NCI-H2107 treated with DMSO at 0.1 percent for 48 hours (cell line): ENCODE data around the gene TTLL12.
"Not testable (repeated sequence)": the region's sequence is repeated elsewhere in the genome, so short reads cannot be mapped to it uniquely, and the experiment has no call there.

Source experiments
- DNase-seq: peaks from one replicate; lab custom pipeline; 2025; ENCODE audit not compliant: unreplicated experiment; lab: John Stamatoyannopoulos, UW

The TTLL12 gene

DNA sequence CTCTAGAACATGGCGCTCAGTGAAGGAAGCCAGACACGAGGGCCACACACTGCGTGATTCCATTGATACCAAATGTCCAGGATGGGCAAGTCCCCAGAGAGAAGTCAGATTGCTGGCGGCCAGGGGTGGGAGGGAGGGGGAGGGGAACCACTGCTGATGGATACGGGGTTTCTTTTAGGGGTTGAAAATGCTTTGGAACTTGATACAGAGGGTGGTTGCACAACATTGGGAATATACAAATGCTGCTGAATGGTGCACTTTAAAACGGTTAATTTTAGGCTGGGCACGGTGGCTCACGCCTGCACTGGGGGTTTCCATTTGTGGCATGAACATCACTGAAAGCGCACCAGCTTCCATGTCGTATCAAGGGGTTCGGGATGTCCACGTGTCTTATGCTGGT lies 30.5 kb downstream of the TTLL12 start:
- DNase-seq, result no peak

DNA sequence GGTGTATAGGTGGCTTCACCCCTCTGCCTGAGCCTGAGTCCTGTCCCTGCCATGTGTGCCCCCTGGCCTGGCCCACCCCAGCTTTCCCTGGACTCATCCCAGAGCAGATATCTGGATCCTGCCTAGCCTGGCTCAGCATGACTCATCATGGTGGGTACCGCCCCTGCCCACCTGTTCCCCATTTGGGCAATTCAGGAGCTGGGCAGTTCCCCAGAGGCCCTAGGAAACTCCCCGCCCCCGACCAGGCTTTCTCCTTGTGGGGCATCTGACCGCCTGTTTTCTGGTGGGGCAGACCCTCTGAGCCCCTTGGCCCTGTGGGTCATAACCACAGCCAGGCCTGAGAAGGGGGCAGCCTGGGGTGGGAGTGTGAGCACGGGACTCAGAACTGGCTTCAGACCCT lies 31.1 kb downstream of the TTLL12 start:
- no peak for DNase-seq

DNA sequence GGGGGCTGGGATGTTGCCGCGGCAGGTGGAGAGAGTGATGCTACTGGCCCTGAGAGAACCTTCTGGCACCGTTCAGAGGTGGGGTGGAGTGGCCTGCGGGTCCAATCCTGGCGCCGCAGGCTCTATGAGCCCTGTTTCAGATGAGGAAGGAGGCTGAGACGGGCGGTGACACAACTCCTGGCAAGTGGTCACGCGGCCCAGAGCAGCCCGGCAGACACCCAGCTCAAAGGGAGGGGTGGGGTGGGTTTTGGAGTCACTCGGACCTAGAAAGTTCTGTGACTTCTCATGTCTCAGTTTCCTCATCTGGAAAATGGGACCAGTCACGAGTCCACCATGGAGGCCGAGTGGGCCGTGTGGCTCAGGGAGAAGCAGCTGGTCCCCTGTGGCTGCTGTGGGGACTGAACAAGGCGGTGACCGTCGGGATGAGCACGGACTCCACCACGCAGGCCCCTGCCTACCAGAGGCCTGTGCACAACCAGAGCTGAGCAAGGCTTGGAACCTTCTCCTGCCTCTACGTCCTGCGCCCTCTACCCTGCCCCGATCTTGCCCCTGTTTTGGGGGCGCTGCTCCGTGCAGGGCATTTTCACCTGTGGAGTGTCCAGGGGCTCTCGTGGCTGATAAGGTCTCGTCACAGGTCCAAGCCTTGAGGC lies 31.9 kb downstream of the TTLL12 start:
- no peak for DNase-seq

DNA sequence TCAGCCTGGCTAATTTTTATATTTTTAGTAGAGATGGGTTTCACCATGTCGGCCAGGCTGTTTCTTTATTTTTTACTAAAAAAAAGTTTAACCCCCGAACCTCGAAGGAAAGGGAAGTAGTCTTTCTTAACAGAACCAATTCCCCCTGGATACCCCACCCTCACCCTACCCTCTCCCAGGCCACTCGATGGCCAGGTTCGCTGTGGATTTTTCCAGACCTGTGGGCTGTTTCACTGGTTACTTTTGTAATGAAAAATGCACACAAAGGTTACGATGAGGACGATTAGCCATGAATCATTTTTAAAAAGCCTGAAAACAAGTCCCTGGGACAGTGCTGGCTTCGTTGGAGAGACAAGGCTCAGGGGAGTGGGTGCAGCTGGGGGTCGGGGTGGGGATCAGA lies 33.0 kb downstream of the TTLL12 start:
- DNase-seq, result no peak

DNA sequence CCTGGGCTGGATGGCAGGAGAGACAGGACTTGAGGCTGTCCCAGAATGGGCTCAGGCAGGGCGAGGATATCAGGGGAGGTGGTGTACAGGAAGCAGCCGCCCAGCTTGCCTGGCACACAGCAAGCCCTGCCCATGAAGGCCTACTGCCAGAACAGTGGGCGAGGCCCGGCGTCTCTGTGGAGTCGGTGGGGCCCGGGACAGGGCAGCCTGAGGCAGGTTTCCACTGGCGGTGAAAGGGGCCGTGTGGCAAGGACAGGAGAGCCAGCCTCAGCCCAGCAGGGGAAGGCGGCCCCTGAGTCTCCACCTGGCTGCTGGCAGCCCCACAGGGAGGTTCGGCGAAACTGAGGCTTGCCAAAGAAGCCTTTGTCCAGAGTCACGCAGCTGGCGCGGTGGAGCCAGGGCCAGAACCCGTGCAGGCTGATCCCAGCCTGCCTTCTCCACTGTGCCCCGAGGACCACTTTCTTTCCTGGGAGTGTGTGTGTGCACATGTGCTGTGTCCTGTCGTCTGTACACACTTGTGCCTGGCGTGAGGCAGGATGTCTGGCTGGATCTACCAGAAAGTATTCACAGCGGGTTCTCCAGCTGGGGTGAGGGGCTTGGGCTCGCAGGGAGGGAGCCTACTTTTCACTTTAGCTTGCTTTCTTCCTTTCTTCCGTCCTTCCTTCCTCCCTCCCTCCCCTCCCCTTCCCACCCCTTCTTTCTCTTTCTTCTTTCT lies 34.4 kb downstream of the TTLL12 start:
- no peak for DNase-seq

DNA sequence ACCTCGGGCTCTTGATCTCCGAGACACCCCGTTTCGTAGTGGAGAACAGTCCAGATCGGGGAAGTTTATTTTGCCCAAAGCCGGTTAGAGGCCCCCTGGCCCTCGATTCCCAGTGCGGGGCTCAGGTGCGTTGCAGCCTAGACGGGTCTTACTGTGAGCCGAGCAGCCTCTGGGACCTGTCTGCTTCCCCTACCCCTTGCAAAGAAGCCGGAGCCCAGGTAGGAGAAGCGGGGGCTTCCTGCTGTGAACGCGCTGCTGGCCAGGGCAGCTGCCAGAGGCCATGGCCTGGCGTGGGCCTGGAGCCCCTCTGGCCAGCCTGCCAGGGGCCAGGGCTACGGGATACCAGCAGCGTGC lies 35.0 kb downstream of the TTLL12 start:
- DNase-seq, result no peak

DNA sequence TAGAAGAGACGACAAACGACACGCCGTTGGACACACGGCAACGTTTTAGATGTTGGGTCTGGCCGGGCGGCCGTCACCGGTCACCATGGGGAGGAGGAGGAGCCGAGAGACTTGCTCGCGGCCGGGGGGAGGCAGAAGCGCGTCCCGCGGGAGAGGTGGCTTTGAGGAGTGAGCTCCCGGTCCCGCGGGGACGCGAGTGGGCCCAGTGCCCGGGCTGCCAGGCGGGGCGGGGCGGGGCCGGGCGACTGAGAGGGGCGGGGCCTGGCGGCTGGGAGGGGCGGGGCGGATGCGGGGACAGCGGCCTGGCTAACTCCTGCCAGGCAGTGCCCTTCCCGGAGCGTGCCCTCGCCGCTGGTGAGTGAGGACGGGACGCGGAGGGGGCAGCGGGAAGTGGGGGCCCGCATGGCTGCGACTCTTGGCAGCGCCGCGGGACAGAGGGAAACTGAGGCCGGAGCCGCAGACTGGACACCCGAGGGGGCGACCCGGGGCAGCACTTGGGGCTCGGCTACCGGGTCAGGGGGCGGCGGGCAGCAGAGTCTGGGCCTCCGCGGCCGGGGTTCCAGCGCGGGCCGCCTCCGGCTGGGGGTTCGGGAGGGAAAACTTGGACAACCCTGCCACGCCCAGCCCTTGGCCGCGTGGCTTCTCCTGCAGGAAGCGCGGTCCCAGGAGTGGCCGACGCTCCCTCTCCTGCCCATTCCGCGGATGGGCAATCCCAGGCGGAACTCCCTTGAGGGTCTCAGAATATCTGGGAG lies 35.5 kb downstream of the TTLL12 start, which contains the start of gene TSPO:
TSPO (plus strand) TSS at position 309 of the 752 bp plus-strand sequence. CDS start 7,680 bp downstream, outside the sequence.
- no peak for DNase-seq

DNA sequence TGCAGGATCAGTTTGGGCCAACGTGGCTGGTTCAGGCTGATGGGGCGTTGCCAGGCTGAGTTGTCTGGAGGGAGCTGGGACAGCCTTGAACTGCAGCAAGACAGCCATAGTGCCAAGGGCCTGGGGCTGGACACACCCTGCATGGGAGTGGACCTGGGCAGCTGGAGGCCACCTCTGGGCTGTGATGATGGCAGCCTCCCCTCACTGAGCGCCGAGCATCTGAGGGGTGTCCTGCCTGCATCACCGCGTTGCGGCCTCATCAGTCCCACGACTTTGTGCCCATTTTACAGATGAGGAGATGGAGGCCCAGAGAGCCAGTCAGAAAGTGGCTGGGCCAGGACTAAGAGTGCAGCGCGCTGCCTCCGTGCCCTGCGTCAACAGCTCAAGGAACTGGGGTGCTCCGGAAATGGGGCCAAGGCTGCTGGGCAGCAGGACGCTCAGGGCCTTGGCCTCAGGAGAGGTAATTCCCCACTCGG lies 36.2 kb downstream of the TTLL12 start:
- DNase-seq, result no peak

DNA sequence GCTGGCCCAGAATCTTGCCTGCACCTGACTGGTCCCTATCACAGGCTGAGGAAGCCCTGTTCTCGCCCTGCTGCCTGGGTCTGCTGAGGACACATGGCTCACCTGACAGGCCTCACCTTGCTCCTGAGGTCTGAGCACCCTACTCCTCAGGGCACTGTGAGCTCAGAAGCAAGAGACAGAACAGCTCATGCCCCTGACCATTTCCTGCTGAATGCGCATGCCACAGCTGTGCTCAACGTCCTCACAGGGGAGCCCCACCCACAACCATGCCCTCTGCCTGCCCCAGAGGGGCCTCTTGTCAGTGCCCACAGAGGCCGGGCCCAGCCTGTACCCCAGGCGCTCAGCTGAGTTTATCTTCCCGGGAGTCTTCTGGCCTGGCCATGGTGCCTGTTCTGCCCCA lies 38.4 kb downstream of the TTLL12 start:
- no peak for DNase-seq

DNA sequence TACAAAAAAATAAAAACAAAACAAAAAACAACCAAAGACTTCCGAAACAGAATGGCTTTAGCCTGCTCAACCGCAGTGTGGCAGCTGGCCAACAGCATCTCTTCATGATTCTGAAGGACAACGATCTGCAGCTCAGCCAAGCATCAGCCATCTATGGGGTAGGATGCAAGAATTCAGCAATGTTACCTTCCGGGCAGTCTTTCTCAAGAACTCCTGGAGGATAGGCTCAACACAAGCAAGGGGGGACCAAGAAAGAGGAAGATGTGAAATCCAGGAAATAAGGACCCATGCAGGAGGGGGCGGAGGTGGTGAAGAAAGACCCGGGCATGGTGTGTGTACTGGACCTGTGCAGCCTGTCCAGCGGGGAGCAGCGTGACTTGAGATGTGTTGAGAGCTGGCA lies 39.1 kb downstream of the TTLL12 start:
- no peak for DNase-seq

DNA sequence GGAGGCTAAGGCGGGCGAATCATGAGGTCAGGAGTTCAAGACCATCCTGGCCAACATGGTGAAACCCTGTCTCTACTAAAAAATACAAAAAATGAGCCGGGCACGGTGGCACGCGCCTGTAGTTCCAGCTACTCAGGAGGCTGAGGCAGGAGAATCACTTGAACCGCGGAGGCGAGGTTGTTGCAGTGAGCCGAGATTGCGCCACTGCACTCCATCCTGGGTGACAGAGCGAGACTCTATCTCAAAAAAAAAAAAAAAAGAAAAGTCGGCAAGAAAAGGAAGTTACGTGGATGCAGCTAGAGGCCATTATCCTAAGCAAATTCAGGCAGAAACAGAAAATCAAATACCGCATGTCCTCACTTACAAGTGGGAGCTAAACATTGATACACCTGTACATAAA lies 40.6 kb downstream of the TTLL12 start:
- DNase-seq, result not testable (repeated sequence)

DNA sequence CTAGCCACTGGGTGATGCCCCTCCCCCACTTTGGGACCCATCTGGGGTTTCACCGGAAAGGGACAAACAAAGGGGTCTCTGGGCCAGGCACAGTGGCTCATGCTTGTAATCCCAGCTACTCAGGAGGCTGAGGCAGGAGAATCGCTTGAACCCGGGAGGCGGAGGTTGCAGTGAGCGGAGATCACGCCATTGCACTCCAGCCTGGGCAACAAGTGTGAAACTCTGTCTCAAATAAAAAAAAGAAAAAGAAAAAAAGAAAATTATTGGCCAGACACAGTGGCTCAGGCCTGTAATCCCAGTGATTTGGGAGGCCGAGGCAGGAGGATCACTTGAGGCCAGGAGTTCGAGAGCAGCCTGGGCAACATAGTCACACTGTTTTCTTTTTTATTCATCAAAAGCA lies 41.6 kb downstream of the TTLL12 start:
- not testable (repeated sequence) for DNase-seq

DNA sequence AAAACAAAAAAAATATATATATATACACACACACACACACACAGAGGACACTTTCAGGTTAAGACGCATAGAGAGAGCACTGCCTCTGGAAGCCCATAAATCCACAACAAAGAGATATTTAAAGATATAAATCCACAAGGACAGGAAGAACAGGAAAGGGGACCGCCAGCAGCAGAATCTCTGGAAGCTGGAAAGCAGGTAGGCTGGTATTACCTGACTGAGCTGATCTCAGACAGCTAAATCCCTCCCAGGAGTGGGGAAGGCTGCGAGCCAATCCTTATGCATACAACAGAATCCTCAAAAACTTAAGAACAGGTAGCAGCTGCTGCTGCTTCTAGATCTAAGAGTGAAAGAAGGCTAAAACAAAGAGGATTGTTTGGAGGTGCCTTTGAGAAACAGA lies 42.0 kb downstream of the TTLL12 start:
- DNase-seq, result no peak

DNA sequence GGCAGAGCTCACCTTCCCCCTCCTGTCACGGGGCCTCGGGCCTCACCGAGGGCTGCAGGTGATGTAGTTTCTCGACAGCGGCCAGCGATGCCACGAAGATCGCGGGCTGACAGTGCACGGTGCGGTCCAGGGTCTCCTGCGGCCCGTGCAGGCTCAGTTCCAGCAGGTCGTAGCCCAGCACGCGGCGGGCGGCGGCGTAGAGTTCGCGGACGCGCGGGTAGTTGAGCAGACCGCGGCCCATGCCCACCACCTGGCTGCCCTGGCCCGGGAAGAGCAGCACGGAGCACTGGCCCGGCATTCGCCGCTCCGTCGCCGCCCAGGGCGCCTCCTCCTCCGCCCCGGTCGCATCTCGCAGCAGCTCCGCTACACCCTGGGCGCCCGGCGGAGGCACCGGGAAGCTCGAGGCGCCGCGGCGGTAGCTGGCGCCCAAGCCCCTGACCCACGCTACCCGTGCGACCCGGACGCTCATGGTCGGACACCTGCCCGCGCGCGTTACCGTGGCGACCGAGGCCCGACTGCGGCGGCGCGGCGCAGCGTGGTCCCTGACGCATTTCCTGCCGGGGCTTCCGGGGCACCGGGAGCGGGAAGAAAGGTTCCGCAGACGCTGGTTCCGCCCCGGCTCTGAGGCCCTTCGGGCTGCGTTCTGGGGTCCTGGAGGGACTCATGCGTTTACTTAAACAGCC lies 43.9 kb downstream of the TTLL12 start, which contains the start of gene MCAT:
MCAT (minus strand) TSS at position 519 of the 683 bp plus-strand sequence; CDS start at position 469, 50 bp downstream.
- DNase-seq, result peak; percentile 17

DNA sequence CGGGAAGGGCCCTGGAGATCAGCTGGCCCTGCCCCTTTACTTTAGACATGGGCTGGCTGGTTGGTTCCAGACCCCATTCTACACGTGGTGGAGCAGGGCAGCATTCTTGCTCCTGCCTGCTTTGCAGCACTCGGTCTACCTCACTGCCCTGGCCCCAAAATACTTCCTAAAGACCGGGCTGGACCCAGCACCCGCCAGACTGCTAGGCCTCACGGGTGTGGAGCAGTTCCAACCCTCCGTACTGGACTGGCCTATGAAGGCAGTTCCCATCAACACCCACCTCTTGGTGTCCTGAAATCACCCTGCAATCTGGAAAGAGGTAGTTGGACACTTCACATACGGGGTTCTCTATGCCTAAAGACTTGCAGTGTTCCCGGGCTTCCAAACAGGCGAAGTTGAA lies 50.1 kb downstream of the TTLL12 start:
- no peak for DNase-seq

DNA sequence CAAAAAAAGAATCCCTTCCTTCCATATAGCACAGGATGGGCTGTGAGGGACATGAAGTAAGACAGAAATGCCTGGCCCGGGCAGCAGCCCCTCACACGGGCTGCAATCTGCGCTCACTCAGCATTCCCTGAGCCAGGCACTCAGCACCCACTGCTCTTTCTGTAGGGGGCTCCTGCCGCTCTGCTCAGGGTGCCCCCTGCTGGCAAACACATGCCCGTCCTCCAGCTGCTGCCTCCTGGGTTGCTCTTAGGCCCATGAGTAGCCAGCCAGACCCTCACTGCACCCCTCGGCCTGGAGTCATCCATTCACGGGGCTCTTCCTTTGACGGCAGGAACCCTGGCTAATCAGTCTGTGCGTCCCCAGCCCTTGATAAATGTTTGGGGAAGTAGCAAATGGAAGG lies 50.7 kb downstream of the TTLL12 start:
- DNase-seq, result no peak

DNA sequence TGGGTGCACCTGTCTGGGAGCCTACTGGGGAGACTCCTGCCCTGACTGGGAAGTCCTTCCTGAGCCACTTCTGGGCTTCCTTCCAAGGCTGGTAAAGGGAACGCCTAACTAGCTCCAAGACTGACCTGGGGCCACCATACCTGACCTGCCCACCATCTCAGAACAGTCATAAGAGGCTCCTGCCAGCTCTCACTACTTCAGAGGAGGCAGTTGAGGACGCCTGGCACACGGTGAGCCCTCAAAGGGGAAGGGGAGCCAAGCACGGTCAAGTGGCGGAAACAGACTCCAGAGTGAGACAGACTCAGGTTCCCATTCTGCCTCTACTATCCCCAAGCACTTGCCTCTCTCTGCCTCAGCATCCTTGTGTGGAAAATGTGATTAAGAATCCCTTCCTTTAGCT lies 51.4 kb downstream of the TTLL12 start:
- no peak for DNase-seq

DNA sequence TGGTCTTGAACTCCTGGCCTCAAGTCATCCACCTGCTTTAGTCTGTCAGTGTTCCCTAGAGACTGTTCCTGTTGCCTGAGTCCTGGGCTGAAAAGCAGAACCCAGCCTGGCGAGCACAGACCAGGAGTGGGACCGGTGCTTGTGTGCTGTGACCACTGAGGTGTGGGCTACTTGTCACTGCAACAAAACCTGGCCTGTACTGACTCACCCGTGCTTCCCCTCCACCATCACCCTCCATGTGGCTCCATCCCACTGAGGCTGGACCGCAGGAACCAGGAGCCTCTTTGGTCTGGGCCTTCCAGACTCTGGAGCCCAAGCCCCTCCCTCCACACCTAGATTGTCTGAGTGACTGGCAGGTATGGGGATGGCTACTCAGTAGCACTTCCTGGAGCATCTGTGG lies 52.4 kb downstream of the TTLL12 start:
- DNase-seq, result no peak

DNA sequence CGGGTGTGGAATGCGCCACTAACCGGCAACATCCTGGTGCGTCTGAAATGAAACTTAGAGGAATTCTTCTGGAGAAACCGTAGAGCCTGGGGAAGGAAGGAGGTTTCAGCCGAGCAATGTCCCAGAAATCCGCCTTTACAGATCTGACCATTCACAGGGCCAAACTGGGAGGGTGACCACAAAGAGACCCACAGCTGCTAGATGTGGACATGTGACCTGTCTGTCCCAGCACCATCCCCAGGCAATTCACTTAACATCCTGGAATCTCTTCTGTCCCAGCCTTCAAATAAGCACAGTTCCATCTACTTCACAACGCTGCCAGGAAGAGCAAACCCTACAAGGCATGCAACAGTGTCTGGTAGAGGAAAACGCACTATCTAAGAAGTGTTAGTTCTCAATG lies 53.5 kb downstream of the TTLL12 start:
- DNase-seq, result no peak

DNA sequence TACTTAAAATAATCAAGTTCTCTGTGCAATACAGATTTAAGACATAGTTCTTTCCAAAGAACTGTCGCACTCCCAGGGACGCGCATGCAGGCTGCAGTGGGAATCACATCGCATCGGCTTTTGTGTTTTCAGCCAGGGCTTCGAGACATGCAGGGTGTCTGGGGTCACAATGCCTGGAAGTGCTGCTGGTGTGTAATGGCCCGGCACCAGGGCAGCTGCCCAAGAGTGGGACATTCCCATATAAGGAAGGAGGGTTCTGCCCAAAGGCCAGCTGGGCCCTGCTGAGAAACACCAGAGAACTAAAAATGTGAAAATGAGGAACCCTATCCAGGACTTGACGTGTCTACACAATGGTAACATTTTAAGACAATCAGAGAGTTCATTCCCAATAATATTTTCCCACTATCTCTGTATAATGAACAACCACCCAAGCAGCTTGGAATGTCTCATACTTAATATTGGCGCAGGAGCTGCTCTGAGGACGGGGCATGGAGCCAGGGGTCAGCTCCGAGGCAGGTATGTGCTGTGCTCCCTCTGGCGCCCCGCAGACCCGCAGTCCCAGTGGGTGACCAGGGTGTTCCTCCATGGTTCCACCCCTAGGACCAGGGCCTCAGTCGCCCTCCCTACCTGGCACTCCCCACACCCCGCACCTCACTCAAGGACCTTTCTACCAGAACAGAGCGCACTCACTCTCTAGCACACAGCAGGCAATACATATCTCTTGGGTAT lies 55.0 kb downstream of the TTLL12 start:
- DNase-seq, result no peak
